Measurements from ENCODE around the gene CBX7. TPM values are rescaled to one million over a fixed set of nuclear protein-coding genes. Genes with fewer than 3 reads are reported as not detected.
A peak's percentile ranks its signal among the peaks of the same experiment; 100 is the strongest.

Gene CBX7
- total and polyA plus RNA-seq, 9 of the 15 experiments (the other 6 are each of a cell fraction or from before 2014, with no cell fraction given), result 0.04 to 5.2 (median 2.8) TPM

DNA sequence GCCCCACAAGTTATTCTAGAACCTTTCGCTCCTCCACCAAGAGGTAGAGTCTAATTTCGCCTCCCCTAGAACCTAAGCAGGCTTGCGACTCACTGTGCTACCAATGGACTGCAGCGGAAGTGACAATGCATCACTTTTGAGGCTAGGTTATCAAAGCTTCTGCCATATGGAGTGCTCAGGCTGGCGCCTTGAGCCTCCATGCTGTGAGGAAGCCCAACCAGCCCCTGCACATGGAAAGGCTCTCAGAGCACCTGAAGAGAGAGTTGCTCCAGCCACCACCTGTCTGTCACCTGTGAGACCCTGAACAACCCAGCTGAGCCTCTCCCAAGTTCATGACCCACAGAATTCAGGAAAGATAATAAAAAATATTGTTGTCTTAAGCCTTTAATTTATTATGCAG lies 29.3 kb upstream of the CBX7 start:
- DNase-seq (ENCODE audit: extremely low read depth in 1 of 4, low spot score in 3 of 4) (no peak), FAIRE-seq (no peak), ATAC-seq (no peak)
- no peak overlapping the region for H3K4me3 ChIP-seq
- no peak overlapping the region for H3K4me2 ChIP-seq (ENCODE audit: insufficient read depth, low read length)
- intact Hi-C loops (cut with micrococcal nuclease), result no loop called here
- H3K9me3 ChIP-seq (replicated peaks; ENCODE audit: control insufficient read depth, insufficient read depth, low read depth, low read length), result no peaks in the 10 kb centered on the region
- WGBS (ENCODE audit: insufficient coverage, low coverage, missing lambda C conversion rate), result 46% methylated on average over 5 of the region's 5 CpGs
- no peaks in the 10 kb centered on the region for H3K79me2 ChIP-seq (ENCODE audit: control insufficient read depth, insufficient read depth, low read length)
- BruUV-seq (replicated peaks), result no TSS peak
- ChIA-PET CTCF (ENCODE audit: low intra/inter-chr PET ratio) (interaction anchor here (0.6 kb wide), 1 partner anchor 43 kb away, joined by 4 read pairs; no protein-coding TSS in a partner anchor), POLR2A (interaction anchor here (0.7 to 1.2 kb wide), 2 partner anchors 25 to 56 kb away, joined by 3 read pairs; no protein-coding TSS in a partner anchor)
- in situ Hi-C loops (cut with MboI), result no loop called here
- H3K9me1 ChIP-seq (ENCODE audit: control insufficient read depth, insufficient read depth, low read length), result no peaks in the 10 kb centered on the region
- H3K9ac ChIP-seq (ENCODE audit: insufficient read depth in 1 of 2, low read depth in 2 of 2, low read length in 2 of 2), result no peak overlapping the region
- peaks cover 5 to 37% of the 10 kb centered on the region in 2 experiments; a peak in 3 of 5 replicates for H3K4me1 ChIP-seq (replicated peaks in 1 of 2; ENCODE audit: control insufficient read depth in 2 of 2, insufficient read depth in 2 of 2, low read length in 2 of 2)
- no peak for TF ChIP-seq KDM1A (IDR thresholded peaks at IDR 0.05)
- peak in 1 of 3 experiments; percentile 66 for TF ChIP-seq YY1 (IDR thresholded peaks at IDR 0.05; ENCODE audit: borderline replicate concordance in 1 of 3, control insufficient read depth in 1 of 3, extremely low read depth in 1 of 3, insufficient read depth in 3 of 3, insufficient read length in 1 of 3, insufficient replicate concordance in 2 of 3, low read depth in 1 of 3, low read length in 2 of 3)
- no peak overlapping the region for H2AFZ ChIP-seq (ENCODE audit: low read depth, low read length)
- H4K20me1 ChIP-seq (replicated peaks; ENCODE audit: control insufficient read depth, insufficient read depth, low read length), result no peaks in the 10 kb centered on the region
- no peaks in the 10 kb centered on the region for H3K27me3 ChIP-seq (ENCODE audit: control insufficient read depth in 2 of 2, insufficient read depth in 2 of 2, low read length in 2 of 2)
- no peak overlapping the region for H3K27ac ChIP-seq (ENCODE audit: extremely low read depth, low read depth, low read length)
- H3K36me3 ChIP-seq (ENCODE audit: control insufficient read depth, insufficient read depth, low read length), result no peaks in the 10 kb centered on the region

DNA sequence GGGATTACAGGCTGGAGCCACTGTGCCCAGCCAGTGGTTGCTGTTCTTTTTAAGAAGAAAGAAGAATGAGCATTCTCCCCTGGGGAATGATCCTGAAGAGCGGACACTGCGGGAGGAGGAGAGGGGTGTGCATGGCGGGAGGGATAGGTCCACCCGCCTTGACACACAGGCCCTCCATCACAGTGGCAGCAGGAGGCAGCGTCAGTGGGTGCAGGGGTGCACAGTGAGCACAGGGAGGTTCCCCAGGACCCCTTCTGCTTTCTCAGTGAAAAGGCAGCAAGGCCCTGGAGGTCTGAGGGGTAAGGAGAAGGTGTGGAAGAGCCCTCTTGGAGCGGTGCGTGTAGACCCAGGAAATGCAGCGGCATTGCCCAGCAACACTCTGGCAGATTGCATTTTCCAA lies 28.9 kb upstream of the CBX7 start:
- Histone ChIP-seq H3K9me1 (ENCODE audit: control insufficient read depth, insufficient read depth, low read length) (no peaks in the 10 kb centered on the region), H3K27ac (ENCODE audit: extremely low read depth, low read depth, low read length) (no peak overlapping the region), H3K9me3 (replicated peaks; ENCODE audit: control insufficient read depth, insufficient read depth, low read depth, low read length) (no peaks in the 10 kb centered on the region), H3K36me3 (ENCODE audit: control insufficient read depth, insufficient read depth, low read length) (no peaks in the 10 kb centered on the region), H4K20me1 (replicated peaks; ENCODE audit: control insufficient read depth, insufficient read depth, low read length) (no peaks in the 10 kb centered on the region), H3K9ac (ENCODE audit: insufficient read depth in 1 of 2, low read depth in 2 of 2, low read length in 2 of 2) (no peak overlapping the region), H3K27me3 (ENCODE audit: control insufficient read depth in 2 of 2, insufficient read depth in 2 of 2, low read length in 2 of 2) (no peaks in the 10 kb centered on the region), H3K79me2 (ENCODE audit: control insufficient read depth, insufficient read depth, low read length) (no peaks in the 10 kb centered on the region), H2AFZ (ENCODE audit: low read depth, low read length) (no peak overlapping the region), H3K4me2 (ENCODE audit: insufficient read depth, low read length) (no peak overlapping the region), H3K4me3 (no peak overlapping the region), H3K4me1 (replicated peaks in 1 of 2; ENCODE audit: control insufficient read depth in 2 of 2, insufficient read depth in 2 of 2, low read length in 2 of 2) (peaks cover 5 to 37% of the 10 kb centered on the region in 2 experiments; a peak in 3 of 5 replicates)
- in situ Hi-C loops (cut with MboI) (no loop called here), intact Hi-C loops (cut with micrococcal nuclease) (no loop called here)
- DNase-seq (ENCODE audit: extremely low read depth in 1 of 4, low spot score in 3 of 4), result no peak
- no peak for ATAC-seq
- no TSS peak for BruUV-seq (replicated peaks)
- WGBS (ENCODE audit: insufficient coverage, low coverage, missing lambda C conversion rate), result 69% methylated on average over 8 of the region's 8 CpGs
- POLR2A ChIA-PET, result interaction anchor here (1.2 kb wide), 1 partner anchor 26 kb away, joined by 3 read pairs; no protein-coding TSS in a partner anchor
- FAIRE-seq, result no peak
- CTCF ChIA-PET (ENCODE audit: low intra/inter-chr PET ratio), result no interaction called here
- TF ChIP-seq, protein P1, sequence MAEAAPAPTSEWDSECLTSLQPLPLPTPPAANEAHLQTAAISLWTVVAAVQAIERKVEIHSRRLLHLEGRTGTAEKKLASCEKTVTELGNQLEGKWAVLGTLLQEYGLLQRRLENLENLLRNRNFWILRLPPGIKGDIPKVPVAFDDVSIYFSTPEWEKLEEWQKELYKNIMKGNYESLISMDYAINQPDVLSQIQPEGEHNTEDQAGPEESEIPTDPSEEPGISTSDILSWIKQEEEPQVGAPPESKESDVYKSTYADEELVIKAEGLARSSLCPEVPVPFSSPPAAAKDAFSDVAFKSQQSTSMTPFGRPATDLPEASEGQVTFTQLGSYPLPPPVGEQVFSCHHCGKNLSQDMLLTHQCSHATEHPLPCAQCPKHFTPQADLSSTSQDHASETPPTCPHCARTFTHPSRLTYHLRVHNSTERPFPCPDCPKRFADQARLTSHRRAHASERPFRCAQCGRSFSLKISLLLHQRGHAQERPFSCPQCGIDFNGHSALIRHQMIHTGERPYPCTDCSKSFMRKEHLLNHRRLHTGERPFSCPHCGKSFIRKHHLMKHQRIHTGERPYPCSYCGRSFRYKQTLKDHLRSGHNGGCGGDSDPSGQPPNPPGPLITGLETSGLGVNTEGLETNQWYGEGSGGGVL (CRISPR knock-in tag; IDR thresholded peaks at IDR 0.05), result no peak
- TF ChIP-seq, protein P2, sequence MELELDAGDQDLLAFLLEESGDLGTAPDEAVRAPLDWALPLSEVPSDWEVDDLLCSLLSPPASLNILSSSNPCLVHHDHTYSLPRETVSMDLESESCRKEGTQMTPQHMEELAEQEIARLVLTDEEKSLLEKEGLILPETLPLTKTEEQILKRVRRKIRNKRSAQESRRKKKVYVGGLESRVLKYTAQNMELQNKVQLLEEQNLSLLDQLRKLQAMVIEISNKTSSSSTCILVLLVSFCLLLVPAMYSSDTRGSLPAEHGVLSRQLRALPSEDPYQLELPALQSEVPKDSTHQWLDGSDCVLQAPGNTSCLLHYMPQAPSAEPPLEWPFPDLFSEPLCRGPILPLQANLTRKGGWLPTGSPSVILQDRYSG (tag; conservative IDR thresholded peaks at IDR 0.05; ENCODE audit: low read depth), result no peak
- TF ChIP-seq, protein P3, sequence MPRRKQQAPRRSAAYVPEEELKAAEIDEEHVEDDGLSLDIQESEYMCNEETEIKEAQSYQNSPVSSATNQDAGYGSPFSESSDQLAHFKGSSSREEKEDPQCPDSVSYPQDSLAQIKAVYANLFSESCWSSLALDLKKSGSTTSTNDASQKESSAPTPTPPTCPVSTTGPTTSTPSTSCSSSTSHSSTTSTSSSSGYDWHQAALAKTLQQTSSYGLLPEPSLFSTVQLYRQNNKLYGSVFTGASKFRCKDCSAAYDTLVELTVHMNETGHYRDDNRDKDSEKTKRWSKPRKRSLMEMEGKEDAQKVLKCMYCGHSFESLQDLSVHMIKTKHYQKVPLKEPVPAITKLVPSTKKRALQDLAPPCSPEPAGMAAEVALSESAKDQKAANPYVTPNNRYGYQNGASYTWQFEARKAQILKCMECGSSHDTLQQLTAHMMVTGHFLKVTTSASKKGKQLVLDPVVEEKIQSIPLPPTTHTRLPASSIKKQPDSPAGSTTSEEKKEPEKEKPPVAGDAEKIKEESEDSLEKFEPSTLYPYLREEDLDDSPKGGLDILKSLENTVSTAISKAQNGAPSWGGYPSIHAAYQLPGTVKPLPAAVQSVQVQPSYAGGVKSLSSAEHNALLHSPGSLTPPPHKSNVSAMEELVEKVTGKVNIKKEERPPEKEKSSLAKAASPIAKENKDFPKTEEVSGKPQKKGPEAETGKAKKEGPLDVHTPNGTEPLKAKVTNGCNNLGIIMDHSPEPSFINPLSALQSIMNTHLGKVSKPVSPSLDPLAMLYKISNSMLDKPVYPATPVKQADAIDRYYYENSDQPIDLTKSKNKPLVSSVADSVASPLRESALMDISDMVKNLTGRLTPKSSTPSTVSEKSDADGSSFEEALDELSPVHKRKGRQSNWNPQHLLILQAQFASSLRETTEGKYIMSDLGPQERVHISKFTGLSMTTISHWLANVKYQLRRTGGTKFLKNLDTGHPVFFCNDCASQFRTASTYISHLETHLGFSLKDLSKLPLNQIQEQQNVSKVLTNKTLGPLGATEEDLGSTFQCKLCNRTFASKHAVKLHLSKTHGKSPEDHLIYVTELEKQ (CRISPR knock-in tag; IDR thresholded peaks at IDR 0.05), result no peak
- TF ChIP-seq ZNF121 (CRISPR knock-in tag; conservative IDR thresholded peaks at IDR 0.05) (no peak), NONO (IDR thresholded peaks at IDR 0.05; ENCODE audit: low read depth in 2 of 2, low read length in 1 of 2) (no peak)

All from K562 (cell line).